ENCODE measurements around the gene RBFA.

GRCh38 chr18:79987566-79987965 lies 46.7 kb upstream of the RBFA start:
- TF ChIP-seq CTCF (IDR thresholded peaks at IDR 0.05; ENCODE audit: low read depth, low read length, poor library complexity, severe bottlenecking) (no peak), EZH2phosphoT487 (IDR thresholded peaks at IDR 0.05; ENCODE audit: borderline replicate concordance, low read length) (no peak)

Measured in DOHH2 (cell line).